Measurements from ENCODE around the gene OSBPL6. TPM values are rescaled to one million over a fixed set of nuclear protein-coding genes. Genes with fewer than 3 reads are reported as not detected.

OSBPL6 gene
- total and polyA plus RNA-seq, 9 of the 15 experiments (the other 6 are each of a cell fraction or from before 2014, with no cell fraction given), result 3.4 to 12.7 (median 9.3) TPM

GRCh38 chr2:178188466-178188865 lies 5.8 kb upstream of the OSBPL6 start:
- POLR2A ChIA-PET, result no interaction called here
- no peak for DNase-seq (ENCODE audit: extremely low read depth in 1 of 4, low spot score in 3 of 4)
- H3K9me1 ChIP-seq (ENCODE audit: control insufficient read depth, insufficient read depth, low read length), result no peaks in the 10 kb centered on the region
- peaks cover 0 to 2% of the 10 kb centered on the region in 2 experiments; a peak in 1 of 5 replicates for H3K4me1 ChIP-seq (replicated peaks in 1 of 2; ENCODE audit: control insufficient read depth in 2 of 2, insufficient read depth in 2 of 2, low read length in 2 of 2)
- H3K79me2 ChIP-seq (ENCODE audit: control insufficient read depth, insufficient read depth, low read length), result no peaks in the 10 kb centered on the region
- no peaks in the 10 kb centered on the region for H3K9me3 ChIP-seq (replicated peaks; ENCODE audit: control insufficient read depth, insufficient read depth, low read depth, low read length)
- H2AFZ ChIP-seq (ENCODE audit: low read depth, low read length), result no peak overlapping the region
- H3K27ac ChIP-seq (ENCODE audit: extremely low read depth, low read depth, low read length), result no peak overlapping the region
- ATAC-seq, result no peak
- H3K9ac ChIP-seq (ENCODE audit: insufficient read depth in 1 of 2, low read depth in 2 of 2, low read length in 2 of 2), result no peak overlapping the region
- intact Hi-C loops (cut with micrococcal nuclease), result no loop called here
- H3K4me2 ChIP-seq (ENCODE audit: insufficient read depth, low read length), result no peak overlapping the region
- CTCF ChIA-PET (ENCODE audit: low intra/inter-chr PET ratio), result no interaction called here
- BruUV-seq (replicated peaks), result no TSS peak
- peaks cover 2 to 3% of the 10 kb centered on the region in 2 experiments; a peak in 3 of 5 replicates for H3K27me3 ChIP-seq (ENCODE audit: control insufficient read depth in 2 of 2, insufficient read depth in 2 of 2, low read length in 2 of 2)
- in situ Hi-C loops (cut with MboI), result no loop called here
- H4K20me1 ChIP-seq (replicated peaks; ENCODE audit: control insufficient read depth, insufficient read depth, low read length), result 0 out of 2 replicates have a peak, but pooled peaks cover 1% of the 10 kb centered on the region
- TF ChIP-seq SAP30 (IDR thresholded peaks at IDR 0.05; ENCODE audit: borderline replicate concordance, insufficient read depth, low read depth, low read length, poor library complexity, severe bottlenecking) (no peak), HOXB6 (CRISPR knock-in tag; IDR thresholded peaks at IDR 0.05; ENCODE audit: borderline replicate concordance) (no peak), NELFE (IDR thresholded peaks at IDR 0.05; ENCODE audit: insufficient read depth, insufficient read length) (no peak), ERF (CRISPR knock-in tag; IDR thresholded peaks at IDR 0.05) (no peak), NR1H2 (CRISPR knock-in tag; IDR thresholded peaks at IDR 0.05) (no peak)
- H3K36me3 ChIP-seq (ENCODE audit: control insufficient read depth, insufficient read depth, low read length), result no peaks in the 10 kb centered on the region
- FAIRE-seq, result no peak
- H3K4me3 ChIP-seq, result no peak overlapping the region
- WGBS (ENCODE audit: insufficient coverage, low coverage, missing lambda C conversion rate), result 49% methylated on average over 2 of the region's 2 CpGs

DNA sequence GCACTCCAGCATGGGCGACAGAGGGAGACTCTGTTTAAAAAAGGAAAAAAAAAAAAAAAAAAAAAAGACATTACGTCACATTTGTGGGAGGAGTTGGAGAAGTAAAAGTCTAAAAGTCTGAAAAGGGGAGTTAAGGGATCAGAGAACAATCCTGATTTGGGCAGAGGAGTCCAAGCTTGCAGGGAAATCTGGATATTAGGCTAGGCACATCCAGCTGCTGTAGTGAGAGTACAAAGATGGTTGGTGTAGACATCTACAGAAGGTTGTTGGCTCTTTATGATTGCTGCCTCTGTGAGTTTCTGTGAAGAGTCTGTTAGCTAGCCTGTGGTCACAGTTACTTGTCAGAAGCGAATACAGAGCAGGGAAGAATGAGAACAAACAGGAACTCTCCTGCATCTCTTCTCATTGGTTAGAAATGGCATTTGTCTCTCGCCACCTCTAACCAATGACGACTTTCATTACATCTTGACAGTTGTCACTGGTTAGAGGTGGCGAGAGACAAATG lies 3.3 kb upstream of the OSBPL6 start:
- FAIRE-seq (no peak), ATAC-seq (no peak), DNase-seq (ENCODE audit: extremely low read depth in 1 of 4, low spot score in 3 of 4) (no peak)
- Histone ChIP-seq H3K9ac (ENCODE audit: insufficient read depth in 1 of 2, low read depth in 2 of 2, low read length in 2 of 2) (no peak overlapping the region), H2AFZ (ENCODE audit: low read depth, low read length) (0 out of 2 replicates have a peak overlapping the region, but pooled peaks have one; percentile 10), H4K20me1 (replicated peaks; ENCODE audit: control insufficient read depth, insufficient read depth, low read length) (0 out of 2 replicates have a peak, but pooled peaks cover 3% of the 10 kb centered on the region), H3K9me3 (replicated peaks; ENCODE audit: control insufficient read depth, insufficient read depth, low read depth, low read length) (no peaks in the 10 kb centered on the region), H3K79me2 (ENCODE audit: control insufficient read depth, insufficient read depth, low read length) (peaks cover 5% of the 10 kb centered on the region; the same call in 1 of the 3 replicates), H3K4me3 (no peak overlapping the region), H3K4me2 (ENCODE audit: insufficient read depth, low read length) (no peak overlapping the region; the same call in 1 of the 2 replicates), H3K9me1 (ENCODE audit: control insufficient read depth, insufficient read depth, low read length) (no peaks in the 10 kb centered on the region), H3K4me1 (replicated peaks in 1 of 2; ENCODE audit: control insufficient read depth in 2 of 2, insufficient read depth in 2 of 2, low read length in 2 of 2) (peaks cover 8 to 18% of the 10 kb centered on the region in 2 experiments; a peak in 3 of 5 replicates), H3K27ac (ENCODE audit: extremely low read depth, low read depth, low read length) (no peak overlapping the region), H3K36me3 (ENCODE audit: control insufficient read depth, insufficient read depth, low read length) (no peaks in the 10 kb centered on the region), H3K27me3 (ENCODE audit: control insufficient read depth in 2 of 2, insufficient read depth in 2 of 2, low read length in 2 of 2) (peaks cover 4% of the 10 kb centered on the region in 2 experiments; a peak in 3 of 5 replicates)
- in situ Hi-C loops (cut with MboI), result no loop called here
- intact Hi-C loops (cut with micrococcal nuclease), result no loop called here
- WGBS (ENCODE audit: insufficient coverage, low coverage, missing lambda C conversion rate), result 28% methylated on average over 5 of the region's 6 CpGs
- ChIA-PET POLR2A (no interaction called here), CTCF (ENCODE audit: low intra/inter-chr PET ratio) (no interaction called here)
- no TSS peak for BruUV-seq (replicated peaks)
- TF ChIP-seq ATF7 (IDR thresholded peaks at IDR 0.05) (peak; percentile 63), ZNF384 (IDR thresholded peaks at IDR 0.05; ENCODE audit: low read depth, low read length) (peak; percentile 89), ZFP36 (IDR thresholded peaks at IDR 0.05; ENCODE audit: low read depth, low read length, partially characterized antibody) (no peak), PKNOX1 (IDR thresholded peaks at IDR 0.05) (peak; percentile 87), HNRNPLL (IDR thresholded peaks at IDR 0.05; ENCODE audit: low read depth, low read length, poor library complexity, severe bottlenecking) (no peak), KAT8 (IDR thresholded peaks at IDR 0.05; ENCODE audit: low read depth) (no peak), ZFP1 (CRISPR knock-in tag; IDR thresholded peaks at IDR 0.05) (no peak), MEIS2 (IDR thresholded peaks at IDR 0.05; ENCODE audit: partially characterized antibody) (peak; percentile 49), ESRRA (IDR thresholded peaks at IDR 0.05; ENCODE audit: borderline replicate concordance, low read depth) (no peak)
- TF ChIP-seq, protein P1, sequence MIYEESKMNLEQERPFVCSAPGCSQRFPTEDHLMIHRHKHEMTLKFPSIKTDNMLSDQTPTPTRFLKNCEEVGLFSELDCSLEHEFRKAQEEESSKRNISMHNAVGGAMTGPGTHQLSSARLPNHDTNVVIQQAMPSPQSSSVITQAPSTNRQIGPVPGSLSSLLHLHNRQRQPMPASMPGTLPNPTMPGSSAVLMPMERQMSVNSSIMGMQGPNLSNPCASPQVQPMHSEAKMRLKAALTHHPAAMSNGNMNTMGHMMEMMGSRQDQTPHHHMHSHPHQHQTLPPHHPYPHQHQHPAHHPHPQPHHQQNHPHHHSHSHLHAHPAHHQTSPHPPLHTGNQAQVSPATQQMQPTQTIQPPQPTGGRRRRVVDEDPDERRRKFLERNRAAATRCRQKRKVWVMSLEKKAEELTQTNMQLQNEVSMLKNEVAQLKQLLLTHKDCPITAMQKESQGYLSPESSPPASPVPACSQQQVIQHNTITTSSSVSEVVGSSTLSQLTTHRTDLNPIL (CRISPR knock-in tag; IDR thresholded peaks at IDR 0.05), result no peak
